ENCODE results near the gene PHLPP1.

DNA sequence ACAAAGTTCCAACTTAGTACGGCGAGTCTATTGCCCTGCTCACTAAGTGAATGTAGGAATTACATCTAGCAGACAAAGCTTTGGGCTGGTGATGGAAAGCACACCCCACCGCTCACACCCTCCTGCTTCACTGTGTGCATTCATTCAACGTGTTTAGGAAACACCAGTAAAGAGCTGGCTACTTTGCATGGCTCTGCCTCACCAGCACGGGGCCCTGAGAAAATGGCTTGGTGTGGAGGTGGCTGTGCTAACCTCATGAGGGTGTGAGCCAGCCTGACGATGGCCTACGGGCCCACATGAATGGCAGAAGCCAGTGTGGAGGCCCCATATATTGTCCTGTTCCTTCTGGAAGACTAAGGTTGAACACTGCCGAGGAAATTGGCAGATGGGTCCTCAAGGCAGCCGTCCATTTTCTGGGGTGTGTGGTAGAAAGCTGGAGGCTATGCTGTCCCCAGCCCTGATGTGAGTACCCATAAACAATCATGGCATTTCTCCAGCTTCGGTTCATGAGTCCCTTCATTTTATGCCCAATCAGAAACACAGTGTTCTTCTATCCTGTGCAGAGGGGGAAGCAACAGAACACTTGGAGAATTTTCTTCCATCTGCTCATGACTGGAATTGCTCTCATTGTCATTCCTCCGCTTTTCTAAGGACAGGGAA is 269.4 kb downstream of the PHLPP1 start:
- TF ChIP-seq, protein P1, sequence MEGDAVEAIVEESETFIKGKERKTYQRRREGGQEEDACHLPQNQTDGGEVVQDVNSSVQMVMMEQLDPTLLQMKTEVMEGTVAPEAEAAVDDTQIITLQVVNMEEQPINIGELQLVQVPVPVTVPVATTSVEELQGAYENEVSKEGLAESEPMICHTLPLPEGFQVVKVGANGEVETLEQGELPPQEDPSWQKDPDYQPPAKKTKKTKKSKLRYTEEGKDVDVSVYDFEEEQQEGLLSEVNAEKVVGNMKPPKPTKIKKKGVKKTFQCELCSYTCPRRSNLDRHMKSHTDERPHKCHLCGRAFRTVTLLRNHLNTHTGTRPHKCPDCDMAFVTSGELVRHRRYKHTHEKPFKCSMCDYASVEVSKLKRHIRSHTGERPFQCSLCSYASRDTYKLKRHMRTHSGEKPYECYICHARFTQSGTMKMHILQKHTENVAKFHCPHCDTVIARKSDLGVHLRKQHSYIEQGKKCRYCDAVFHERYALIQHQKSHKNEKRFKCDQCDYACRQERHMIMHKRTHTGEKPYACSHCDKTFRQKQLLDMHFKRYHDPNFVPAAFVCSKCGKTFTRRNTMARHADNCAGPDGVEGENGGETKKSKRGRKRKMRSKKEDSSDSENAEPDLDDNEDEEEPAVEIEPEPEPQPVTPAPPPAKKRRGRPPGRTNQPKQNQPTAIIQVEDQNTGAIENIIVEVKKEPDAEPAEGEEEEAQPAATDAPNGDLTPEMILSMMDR (IDR thresholded peaks at IDR 0.05; ENCODE audit: low read depth, low read length) = no peak
- no peak for TF ChIP-seq EZH2phosphoT487 (IDR thresholded peaks at IDR 0.05; ENCODE audit: low read depth)
